H9 (cell line): Measurements from ENCODE around the gene WHAMM. TPM values are rescaled to one million over a fixed set of nuclear protein-coding genes. Genes with fewer than 3 reads are reported as not detected.

Experiments
- DNase-seq: peaks from one replicate; pipeline ENCODE4 v3.0.0-alpha.2; 2017
- H2AFZ ChIP-seq: one replicate; pipeline ENCODE4 v1.6.1; 2013; ENCODE audit warnings: mild to moderate bottlenecking, low read length, control low read depth, moderate library complexity
- H2AK5ac ChIP-seq: 2 replicates; pipeline ENCODE4 v1.6.1; 2013; ENCODE audit warnings: low read length, control low read depth, mixed read lengths; ENCODE audit not compliant: insufficient read length
- H2BK120ac ChIP-seq: one replicate; pipeline ENCODE4 v1.6.1; 2013; ENCODE audit warnings: low read depth, mild to moderate bottlenecking, low read length, control low read depth, inconsistent platforms; ENCODE audit not compliant: poor library complexity, severe bottlenecking
- H2BK12ac ChIP-seq: 2 replicates; pipeline ENCODE4 v1.6.1; 2013; ENCODE audit warnings: low read length, control low read depth, mixed read lengths, low read depth; ENCODE audit not compliant: insufficient read length
- H2BK15ac ChIP-seq: 2 replicates; pipeline ENCODE4 v1.6.1; 2013; ENCODE audit warnings: low read depth, low read length, control low read depth
- H2BK20ac ChIP-seq: one replicate; pipeline ENCODE4 v1.6.1; 2013; ENCODE audit warnings: low read depth, mild to moderate bottlenecking, low read length, control low read depth, inconsistent platforms; ENCODE audit not compliant: poor library complexity, severe bottlenecking
- H2BK5ac ChIP-seq: 2 replicates; pipeline ENCODE4 v1.6.1; 2013; ENCODE audit warnings: low read length, control low read depth, mixed read lengths; ENCODE audit not compliant: insufficient read length
- H3K14ac ChIP-seq: 2 replicates; pipeline ENCODE4 v1.6.1; 2013; ENCODE audit warnings: low read length, control low read depth; ENCODE audit not compliant: insufficient read depth
- H3K18ac ChIP-seq: 2 replicates; pipeline ENCODE4 v1.6.1; 2013; ENCODE audit warnings: low read depth, mild to moderate bottlenecking, mixed read lengths, low read length, control low read depth; ENCODE audit not compliant: insufficient read length
- H3K23ac ChIP-seq: 2 replicates; pipeline ENCODE4 v1.6.1; 2013; ENCODE audit warnings: low read length, control low read depth, mixed read lengths, low read depth; ENCODE audit not compliant: insufficient read length
- H3K23me2 ChIP-seq: 2 replicates; pipeline ENCODE4 v1.6.1; 2013; ENCODE audit warnings: low read depth, mild to moderate bottlenecking, mixed read lengths, low read length, control low read depth; ENCODE audit not compliant: insufficient read length, poor library complexity, severe bottlenecking
- H3K27ac ChIP-seq: 2 replicates; pipeline ENCODE4 v1.5.1; 2013; ENCODE audit warnings: low read length, control low read depth, mixed read lengths, low read depth; ENCODE audit not compliant: insufficient read length
- H3K27me3 ChIP-seq: 2 replicates; pipeline ENCODE4 v1.6.1; 2013; ENCODE audit warnings: low read length, control low read depth, inconsistent platforms; ENCODE audit not compliant: insufficient read depth
- H3K4ac ChIP-seq: 2 replicates; pipeline ENCODE4 v1.6.1; 2013; ENCODE audit warnings: low read depth, mild to moderate bottlenecking, control low read depth, inconsistent platforms, low read length, moderate library complexity
- H3K4me1 ChIP-seq: 2 replicates; pipeline ENCODE4 v1.6.1; 2013; ENCODE audit warnings: low read length, control low read depth, inconsistent platforms; ENCODE audit not compliant: insufficient read depth
- H3K4me2 ChIP-seq: 2 replicates; pipeline ENCODE4 v1.6.1; 2013; ENCODE audit warnings: low read length, control low read depth, mixed read lengths; ENCODE audit not compliant: insufficient read length, insufficient read depth
- H3K56ac ChIP-seq: 2 replicates; pipeline ENCODE4 v1.6.1; 2013; ENCODE audit warnings: low read depth, mild to moderate bottlenecking, mixed read lengths, low read length, control low read depth; ENCODE audit not compliant: insufficient read length
- H3K79me1 ChIP-seq: 2 replicates; pipeline ENCODE4 v1.6.1; 2013; ENCODE audit warnings: low read depth, mild to moderate bottlenecking, moderate library complexity, low read length, control low read depth, inconsistent platforms; ENCODE audit not compliant: insufficient read depth, poor library complexity, severe bottlenecking
- H3K79me2 ChIP-seq: 2 replicates; pipeline ENCODE4 v1.6.1; 2013; ENCODE audit warnings: low read length, control low read depth, inconsistent platforms; ENCODE audit not compliant: insufficient read depth
- H3K9ac ChIP-seq: 2 replicates; pipeline ENCODE4 v1.6.1; 2013; ENCODE audit warnings: low read length, control low read depth, mixed read lengths; ENCODE audit not compliant: insufficient read length; ENCODE audit errors: extremely low read depth
- H3K9me3 ChIP-seq: one replicate; pipeline ENCODE4 v1.6.1; 2013; ENCODE audit warnings: low read depth, low read length, inconsistent platforms; ENCODE audit not compliant: control insufficient read depth
- H3T11ph ChIP-seq: one replicate; pipeline ENCODE4 v1.6.1; 2013; ENCODE audit warnings: mild to moderate bottlenecking, low read length, control low read depth, inconsistent platforms
- H4K20me1 ChIP-seq: one replicate; pipeline ENCODE4 v1.6.1; 2013; ENCODE audit not compliant: control insufficient read depth, insufficient read length, insufficient read depth
- H4K5ac ChIP-seq: 2 replicates; pipeline ENCODE4 v1.6.1; 2013; ENCODE audit warnings: low read depth, mild to moderate bottlenecking, mixed read lengths, low read length, control low read depth; ENCODE audit not compliant: insufficient read length
- H4K8ac ChIP-seq: replicated peaks from 2 replicates; pipeline ENCODE4 v1.6.1; 2013; ENCODE audit warnings: low read length, control low read depth, mixed read lengths, low read depth; ENCODE audit not compliant: insufficient read length
- H4K91ac ChIP-seq: 2 replicates; pipeline ENCODE4 v1.6.1; 2013; ENCODE audit warnings: low read depth, mild to moderate bottlenecking, moderate library complexity, mixed read lengths, low read length, control low read depth; ENCODE audit not compliant: insufficient read length
- H3K27ac Mint-ChIP-seq, 3 experiments: 2 replicates in 2 of 3; 3 replicates in 1 of 3; pipeline ENCODE4 v1.8.0; 2020 to 2021; ENCODE audit warnings: mixed read lengths in 3 of 3, mild to moderate bottlenecking in 1 of 3, moderate library complexity in 1 of 3
- H3K27me3 Mint-ChIP-seq: 2 replicates; pipeline ENCODE4 v1.8.0; 2021; ENCODE audit warnings: low read depth, mild to moderate bottlenecking, moderate library complexity, mixed read lengths
- H3K36me3 Mint-ChIP-seq, 3 experiments: 2 replicates in 2 of 3; 3 replicates in 1 of 3; pipeline ENCODE4 v1.8.0; 2020 to 2021; ENCODE audit warnings: low read depth in 3 of 3, mixed read lengths in 3 of 3; ENCODE audit not compliant: insufficient read depth in 1 of 3
- H3K4me1 Mint-ChIP-seq, 2 experiments: 2 replicates each; pipeline ENCODE4 v1.8.0; 2020; ENCODE audit warnings: mixed read lengths in 2 of 2
- H3K4me3 Mint-ChIP-seq, 2 experiments: 2 replicates in 1 of 2; 3 replicates in 1 of 2; pipeline ENCODE4 v1.8.0; 2020 to 2021; ENCODE audit warnings: mild to moderate bottlenecking in 2 of 2, mixed read lengths in 2 of 2, moderate library complexity in 1 of 2
- H3K9me3 Mint-ChIP-seq, 2 experiments: 2 replicates in 1 of 2; 3 replicates in 1 of 2; pipeline ENCODE4 v1.8.0; 2020; ENCODE audit warnings: mild to moderate bottlenecking in 2 of 2, mixed read lengths in 2 of 2, moderate library complexity in 1 of 2
- WGBS: extraction: QIAGEN DNeasy Blood & Tissue Kit; methylation state at CpG from one replicate; pipeline ENCODE4 v1.1.7; 2013; ENCODE audit warnings: missing lambda C conversion rate, low lambda C conversion rate, mixed read lengths; ENCODE audit not compliant: insufficient read length; ENCODE audit errors: extremely low coverage; 5-methylcytosine and 5-hydroxymethylcytosine counted together
- total RNA-seq: library from RNA; stranded (reverse); gene quantifications from 2 replicates; pipeline ENCODE4 v1.2.1, GENCODE V29; 2021
- TF ChIP-seq, protein P1 (sequence below): fragments of 200-600 bp; sonication (generic); conservative IDR thresholded peaks from 3 replicates; pipeline ENCODE4 v1.8.0; 2021; ENCODE audit warnings: antibody characterized with exemption, mild to moderate bottlenecking

Gene WHAMM
- total RNA-seq, 1 experiment from 2014 or later, result 3.0 TPM

DNA sequence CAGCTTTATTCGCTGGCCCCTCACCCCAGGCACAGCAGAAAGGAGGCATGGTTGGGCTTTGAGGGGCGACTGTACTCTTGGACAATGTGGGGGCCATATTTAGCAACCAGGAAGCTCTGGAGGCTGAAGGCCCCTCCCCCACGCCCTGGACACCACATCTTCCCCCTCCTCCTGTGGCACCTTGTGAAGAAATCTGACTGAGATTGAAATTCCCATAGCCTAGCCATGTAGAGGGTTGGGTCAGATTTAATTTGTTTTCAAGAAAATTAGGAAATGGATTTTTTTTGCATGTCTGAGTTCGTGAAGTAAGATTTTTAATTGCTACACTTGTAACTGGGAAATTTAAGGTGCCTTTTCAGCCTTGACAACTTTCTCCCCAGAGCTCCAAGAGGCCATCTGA is 28.1 kb upstream of the WHAMM start:
- no peak overlapping the region for H3T11ph ChIP-seq
- no peak overlapping the region for H3K9ac ChIP-seq
- H4K20me1 ChIP-seq, result no peaks in the 10 kb centered on the region
- H3K23me2 ChIP-seq, result no peaks in the 10 kb centered on the region
- no peak overlapping the region for H3K56ac ChIP-seq
- H3K4me1 Mint-ChIP-seq, result no peaks in the 10 kb centered on the region
- no peaks in the 10 kb centered on the region for H3K4me1 ChIP-seq
- no peaks in the 10 kb centered on the region for H3K9me3 Mint-ChIP-seq
- no peak overlapping the region for H3K27ac ChIP-seq
- H2BK15ac ChIP-seq, result no peak overlapping the region
- no peak overlapping the region for H2AFZ ChIP-seq
- H3K23ac ChIP-seq, result no peak overlapping the region
- H3K27me3 ChIP-seq, result no peaks in the 10 kb centered on the region
- no peak overlapping the region for H3K4me2 ChIP-seq
- no peak overlapping the region for H2AK5ac ChIP-seq
- TF ChIP-seq, protein P1, sequence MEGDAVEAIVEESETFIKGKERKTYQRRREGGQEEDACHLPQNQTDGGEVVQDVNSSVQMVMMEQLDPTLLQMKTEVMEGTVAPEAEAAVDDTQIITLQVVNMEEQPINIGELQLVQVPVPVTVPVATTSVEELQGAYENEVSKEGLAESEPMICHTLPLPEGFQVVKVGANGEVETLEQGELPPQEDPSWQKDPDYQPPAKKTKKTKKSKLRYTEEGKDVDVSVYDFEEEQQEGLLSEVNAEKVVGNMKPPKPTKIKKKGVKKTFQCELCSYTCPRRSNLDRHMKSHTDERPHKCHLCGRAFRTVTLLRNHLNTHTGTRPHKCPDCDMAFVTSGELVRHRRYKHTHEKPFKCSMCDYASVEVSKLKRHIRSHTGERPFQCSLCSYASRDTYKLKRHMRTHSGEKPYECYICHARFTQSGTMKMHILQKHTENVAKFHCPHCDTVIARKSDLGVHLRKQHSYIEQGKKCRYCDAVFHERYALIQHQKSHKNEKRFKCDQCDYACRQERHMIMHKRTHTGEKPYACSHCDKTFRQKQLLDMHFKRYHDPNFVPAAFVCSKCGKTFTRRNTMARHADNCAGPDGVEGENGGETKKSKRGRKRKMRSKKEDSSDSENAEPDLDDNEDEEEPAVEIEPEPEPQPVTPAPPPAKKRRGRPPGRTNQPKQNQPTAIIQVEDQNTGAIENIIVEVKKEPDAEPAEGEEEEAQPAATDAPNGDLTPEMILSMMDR, result no peak
- no CpG with 5 or more reads among the region's 4 CpGs for WGBS
- no peak overlapping the region for H2BK20ac ChIP-seq
- no peak overlapping the region for H4K5ac ChIP-seq
- no peak overlapping the region for H3K14ac ChIP-seq
- no peak overlapping the region for H3K4ac ChIP-seq
- no peak overlapping the region for H2BK12ac ChIP-seq
- H2BK120ac ChIP-seq, result no peak overlapping the region
- H2BK5ac ChIP-seq, result no peak overlapping the region
- no peaks in the 10 kb centered on the region for H3K79me1 ChIP-seq
- no peak overlapping the region for H3K4me3 Mint-ChIP-seq
- H3K36me3 Mint-ChIP-seq, result no peaks in the 10 kb centered on the region
- H4K91ac ChIP-seq, result no peak overlapping the region
- no peak for DNase-seq
- H3K27ac Mint-ChIP-seq, result no peak overlapping the region
- H3K79me2 ChIP-seq, result no peaks in the 10 kb centered on the region
- H3K18ac ChIP-seq, result no peak overlapping the region
- peaks cover 12% of the 10 kb centered on the region for H3K27me3 Mint-ChIP-seq
- no peaks in the 10 kb centered on the region for H3K9me3 ChIP-seq
- H4K8ac ChIP-seq, result no peak overlapping the region
